ENCODE measurements around the gene MYOCOS. TPM values are rescaled to one million over a fixed set of nuclear protein-coding genes. Genes with fewer than 3 reads are reported as not detected.

MYOCOS gene
- total RNA-seq, 4 donors from 2014 or later: not detected

DNA sequence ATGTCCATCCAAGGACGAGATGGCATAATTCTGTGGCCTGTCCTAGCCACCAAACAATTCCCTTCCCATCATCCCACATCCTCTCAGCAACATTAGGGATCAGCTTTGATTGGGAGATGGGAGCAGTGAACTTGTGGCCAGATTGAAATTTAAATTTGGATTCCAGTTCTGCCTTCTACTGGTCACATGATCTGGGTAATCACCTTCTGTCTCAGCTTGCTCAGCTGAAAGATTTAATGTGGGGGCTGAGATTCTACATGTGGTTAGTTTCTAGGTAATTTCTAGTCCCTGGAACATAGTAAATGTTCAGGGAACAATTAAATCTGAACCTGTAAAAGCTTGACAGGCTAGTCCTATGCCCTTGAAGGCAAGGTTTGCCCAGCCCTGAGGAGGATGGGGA is 3.2 kb downstream of the MYOCOS start:
- no peak overlapping the region for H3K4me3 ChIP-seq
- no peaks in the 10 kb centered on the region for H3K36me3 ChIP-seq
- no peaks in the 10 kb centered on the region for H3K4me1 ChIP-seq
- 67% methylated on average over 1 of the region's 1 CpG for WGBS
- no peak for DNase-seq (ENCODE audit: low spot score in 2 of 2)
- no peak for TF ChIP-seq EP300 (IDR thresholded peaks at IDR 0.05)
- TF ChIP-seq, protein P1, sequence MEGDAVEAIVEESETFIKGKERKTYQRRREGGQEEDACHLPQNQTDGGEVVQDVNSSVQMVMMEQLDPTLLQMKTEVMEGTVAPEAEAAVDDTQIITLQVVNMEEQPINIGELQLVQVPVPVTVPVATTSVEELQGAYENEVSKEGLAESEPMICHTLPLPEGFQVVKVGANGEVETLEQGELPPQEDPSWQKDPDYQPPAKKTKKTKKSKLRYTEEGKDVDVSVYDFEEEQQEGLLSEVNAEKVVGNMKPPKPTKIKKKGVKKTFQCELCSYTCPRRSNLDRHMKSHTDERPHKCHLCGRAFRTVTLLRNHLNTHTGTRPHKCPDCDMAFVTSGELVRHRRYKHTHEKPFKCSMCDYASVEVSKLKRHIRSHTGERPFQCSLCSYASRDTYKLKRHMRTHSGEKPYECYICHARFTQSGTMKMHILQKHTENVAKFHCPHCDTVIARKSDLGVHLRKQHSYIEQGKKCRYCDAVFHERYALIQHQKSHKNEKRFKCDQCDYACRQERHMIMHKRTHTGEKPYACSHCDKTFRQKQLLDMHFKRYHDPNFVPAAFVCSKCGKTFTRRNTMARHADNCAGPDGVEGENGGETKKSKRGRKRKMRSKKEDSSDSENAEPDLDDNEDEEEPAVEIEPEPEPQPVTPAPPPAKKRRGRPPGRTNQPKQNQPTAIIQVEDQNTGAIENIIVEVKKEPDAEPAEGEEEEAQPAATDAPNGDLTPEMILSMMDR (IDR thresholded peaks at IDR 0.05): no peak
- TF ChIP-seq POLR2A (IDR thresholded peaks at IDR 0.05): no peak
- TF ChIP-seq POLR2AphosphoS5 (IDR thresholded peaks at IDR 0.05): no peak
- no peaks in the 10 kb centered on the region for H3K27me3 ChIP-seq
- no peaks in the 10 kb centered on the region for H3K9me3 ChIP-seq
- no peak overlapping the region for H3K27ac ChIP-seq

DNA sequence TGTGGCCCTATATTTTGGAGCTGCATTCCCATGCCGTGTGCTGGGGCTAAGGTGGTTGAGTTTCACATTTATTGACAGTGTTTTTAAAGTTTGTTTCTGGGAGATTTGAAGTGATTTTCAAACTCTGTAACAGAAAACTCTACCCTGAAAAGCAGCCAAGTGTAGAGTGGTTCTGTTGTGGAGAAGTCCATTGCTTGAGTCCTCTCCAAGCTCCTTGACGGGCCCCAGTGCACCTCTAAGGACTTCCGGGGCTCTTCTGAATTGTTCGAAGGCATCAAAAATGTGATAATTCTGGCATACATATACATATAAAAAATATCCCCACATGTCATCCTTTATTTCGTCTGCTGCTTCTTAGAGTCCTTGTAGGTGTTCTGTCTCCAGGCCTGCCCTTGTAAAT is 5.0 kb downstream of the MYOCOS start:
- no peaks in the 10 kb centered on the region for H3K27me3 ChIP-seq
- DNase-seq (ENCODE audit: low spot score in 2 of 2): no peak
- no peaks in the 10 kb centered on the region for H3K4me1 ChIP-seq
- no peak for TF ChIP-seq EP300 (IDR thresholded peaks at IDR 0.05)
- H3K9me3 ChIP-seq: no peaks in the 10 kb centered on the region
- H3K27ac ChIP-seq: no peak overlapping the region
- H3K4me3 ChIP-seq: no peak overlapping the region
- 89% methylated on average over 5 of the region's 5 CpGs for WGBS
- H3K36me3 ChIP-seq: no peaks in the 10 kb centered on the region

DNA sequence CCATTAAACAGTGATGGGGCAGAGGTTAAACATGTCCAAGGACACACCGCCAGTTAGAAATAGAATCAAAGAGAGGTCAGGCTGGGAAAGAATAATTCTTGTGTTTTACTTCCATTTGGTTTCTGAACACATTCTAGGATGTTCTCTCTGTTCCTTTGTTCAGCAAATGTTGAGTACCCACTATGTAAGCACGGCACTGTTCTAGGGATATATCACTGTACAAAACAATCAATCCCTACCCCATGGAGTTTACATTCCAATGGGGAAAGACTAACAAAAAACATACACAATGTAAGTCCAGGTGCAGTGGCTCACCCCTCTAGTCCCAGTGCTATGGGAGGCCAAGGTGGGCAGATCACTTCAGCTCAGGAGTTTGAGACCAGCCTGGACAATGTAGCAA is 6.2 kb downstream of the MYOCOS start:
- TF ChIP-seq, protein P1 (IDR thresholded peaks at IDR 0.05): no peak
- no peak for TF ChIP-seq POLR2A (IDR thresholded peaks at IDR 0.05)
- H3K9me3 ChIP-seq: no peaks in the 10 kb centered on the region
- DNase-seq (ENCODE audit: low spot score in 2 of 2): no peak
- H3K36me3 ChIP-seq: no peaks in the 10 kb centered on the region
- H3K27me3 ChIP-seq: no peaks in the 10 kb centered on the region
- H3K4me1 ChIP-seq: no peaks in the 10 kb centered on the region
- no peak overlapping the region for H3K27ac ChIP-seq
- no peak overlapping the region for H3K4me3 ChIP-seq
- 89% methylated on average over 2 of the region's 2 CpGs for WGBS

DNA sequence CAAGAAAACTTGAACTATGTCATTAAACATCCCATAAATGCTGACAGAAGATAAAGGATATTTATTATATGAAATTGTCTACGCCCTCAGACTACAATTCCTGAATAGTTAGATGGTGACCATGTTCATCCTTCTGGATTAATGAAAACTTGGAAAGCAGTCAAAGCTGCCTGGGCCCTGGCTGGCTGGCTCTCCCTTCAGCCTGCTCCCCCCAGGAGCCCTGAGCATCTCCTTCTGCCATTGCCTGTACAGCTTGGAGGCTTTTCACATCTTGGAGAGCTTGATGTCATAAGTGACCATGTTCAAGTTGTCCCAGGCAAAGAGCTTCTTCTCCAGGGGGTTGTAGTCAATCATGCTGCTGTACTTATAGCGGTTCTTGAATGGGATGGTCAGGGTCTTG is 13.6 kb downstream of the MYOCOS start:
- Histone ChIP-seq H3K36me3 (no peaks in the 10 kb centered on the region), H3K9me3 (no peaks in the 10 kb centered on the region), H3K4me1 (no peaks in the 10 kb centered on the region), H3K27me3 (no peaks in the 10 kb centered on the region), H3K27ac (no peak overlapping the region), H3K4me3 (no peak overlapping the region)
- TF ChIP-seq POLR2AphosphoS5 (IDR thresholded peaks at IDR 0.05): no peak
- TF ChIP-seq, protein P1 (IDR thresholded peaks at IDR 0.05): no peak
- no peak for TF ChIP-seq EP300 (IDR thresholded peaks at IDR 0.05)
- TF ChIP-seq POLR2A (IDR thresholded peaks at IDR 0.05): no peak
- no peak for DNase-seq (ENCODE audit: low spot score in 2 of 2)
- 96% methylated on average over 2 of the region's 2 CpGs for WGBS

DNA sequence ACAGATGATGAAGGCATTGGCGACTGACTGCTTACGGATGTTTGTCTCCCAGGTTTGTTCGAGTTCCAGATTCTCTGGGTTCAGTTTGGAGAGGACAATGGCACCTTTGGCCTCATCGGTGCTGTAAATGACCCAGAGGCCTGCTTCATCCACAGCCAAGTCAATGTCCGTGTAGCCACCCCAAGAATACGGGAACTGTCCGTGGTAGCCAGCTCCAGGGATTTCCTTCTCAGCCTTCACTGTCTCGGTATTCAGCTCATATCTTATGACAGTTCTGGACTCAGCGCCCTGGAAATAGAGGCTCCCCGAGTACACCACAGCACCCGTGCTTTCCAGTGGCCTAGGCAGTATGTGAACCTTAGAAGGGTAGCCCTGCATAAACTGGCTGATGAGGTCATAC is 14.1 kb downstream of the MYOCOS start:
- H3K27me3 ChIP-seq: no peaks in the 10 kb centered on the region

More for the DNA sequence above, 14.1 kb downstream of the MYOCOS start:
- no peak overlapping the region for H3K4me3 ChIP-seq
- WGBS: 82% methylated on average over 9 of the region's 11 CpGs
- no peak overlapping the region for H3K27ac ChIP-seq
- no peaks in the 10 kb centered on the region for H3K9me3 ChIP-seq
- TF ChIP-seq, protein P1 (IDR thresholded peaks at IDR 0.05): no peak
- TF ChIP-seq POLR2AphosphoS5 (IDR thresholded peaks at IDR 0.05): no peak
- TF ChIP-seq EP300 (IDR thresholded peaks at IDR 0.05): no peak
- TF ChIP-seq POLR2A (IDR thresholded peaks at IDR 0.05): no peak
- no peaks in the 10 kb centered on the region for H3K36me3 ChIP-seq
- no peak for DNase-seq (ENCODE audit: low spot score in 2 of 2)
- no peaks in the 10 kb centered on the region for H3K4me1 ChIP-seq

Measured in suprapubic skin (tissue), 4 donors.